ENCODE data around the gene TAGLN.

TAGLN gene

DNA sequence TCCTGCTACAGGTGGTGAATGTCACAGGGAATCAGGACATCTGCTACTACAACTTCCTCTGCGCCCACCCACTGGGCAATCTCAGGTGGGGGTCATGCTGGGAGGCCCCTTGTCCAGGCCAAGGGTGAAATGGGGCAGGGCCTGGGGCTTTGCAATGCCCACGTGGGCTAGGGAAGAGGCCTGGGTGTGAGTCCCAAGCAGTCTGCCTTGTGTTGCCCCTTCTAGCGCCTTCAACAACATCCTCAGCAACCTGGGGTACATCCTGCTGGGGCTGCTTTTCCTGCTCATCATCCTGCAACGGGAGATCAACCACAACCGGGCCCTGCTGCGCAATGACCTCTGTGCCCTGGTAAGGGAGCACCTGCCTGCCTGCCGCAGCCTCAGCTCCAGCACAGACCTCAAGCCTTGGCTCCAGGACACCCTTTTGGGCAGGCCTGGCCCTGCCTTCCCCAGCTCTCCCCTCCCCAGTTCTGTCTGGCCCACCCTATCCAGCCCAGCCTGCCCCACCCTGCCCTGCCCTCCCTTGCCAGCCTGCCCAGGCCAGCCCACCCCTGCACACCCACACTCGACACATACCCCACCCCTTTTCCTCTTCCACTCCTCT, 9.1 kb upstream of the TAGLN start:
- Histone ChIP-seq H3K27me3 (replicated peaks; ENCODE audit: control insufficient read depth, insufficient read depth, low read length) (no peaks in the 10 kb centered on the region), H3K36me3 (ENCODE audit: control insufficient read depth, insufficient read depth, low read length) (peaks cover 28% of the 10 kb centered on the region), H3K4me3 (replicated peaks; ENCODE audit: low read depth, low read length) (no peak overlapping the region)
- no peak for DNase-seq (ENCODE audit: extremely low read depth, insufficient read length)
- TF ChIP-seq, protein P1, sequence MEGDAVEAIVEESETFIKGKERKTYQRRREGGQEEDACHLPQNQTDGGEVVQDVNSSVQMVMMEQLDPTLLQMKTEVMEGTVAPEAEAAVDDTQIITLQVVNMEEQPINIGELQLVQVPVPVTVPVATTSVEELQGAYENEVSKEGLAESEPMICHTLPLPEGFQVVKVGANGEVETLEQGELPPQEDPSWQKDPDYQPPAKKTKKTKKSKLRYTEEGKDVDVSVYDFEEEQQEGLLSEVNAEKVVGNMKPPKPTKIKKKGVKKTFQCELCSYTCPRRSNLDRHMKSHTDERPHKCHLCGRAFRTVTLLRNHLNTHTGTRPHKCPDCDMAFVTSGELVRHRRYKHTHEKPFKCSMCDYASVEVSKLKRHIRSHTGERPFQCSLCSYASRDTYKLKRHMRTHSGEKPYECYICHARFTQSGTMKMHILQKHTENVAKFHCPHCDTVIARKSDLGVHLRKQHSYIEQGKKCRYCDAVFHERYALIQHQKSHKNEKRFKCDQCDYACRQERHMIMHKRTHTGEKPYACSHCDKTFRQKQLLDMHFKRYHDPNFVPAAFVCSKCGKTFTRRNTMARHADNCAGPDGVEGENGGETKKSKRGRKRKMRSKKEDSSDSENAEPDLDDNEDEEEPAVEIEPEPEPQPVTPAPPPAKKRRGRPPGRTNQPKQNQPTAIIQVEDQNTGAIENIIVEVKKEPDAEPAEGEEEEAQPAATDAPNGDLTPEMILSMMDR (IDR thresholded peaks at IDR 0.05; ENCODE audit: insufficient read depth, low read length, poor library complexity, severe bottlenecking), result no peak

DNA sequence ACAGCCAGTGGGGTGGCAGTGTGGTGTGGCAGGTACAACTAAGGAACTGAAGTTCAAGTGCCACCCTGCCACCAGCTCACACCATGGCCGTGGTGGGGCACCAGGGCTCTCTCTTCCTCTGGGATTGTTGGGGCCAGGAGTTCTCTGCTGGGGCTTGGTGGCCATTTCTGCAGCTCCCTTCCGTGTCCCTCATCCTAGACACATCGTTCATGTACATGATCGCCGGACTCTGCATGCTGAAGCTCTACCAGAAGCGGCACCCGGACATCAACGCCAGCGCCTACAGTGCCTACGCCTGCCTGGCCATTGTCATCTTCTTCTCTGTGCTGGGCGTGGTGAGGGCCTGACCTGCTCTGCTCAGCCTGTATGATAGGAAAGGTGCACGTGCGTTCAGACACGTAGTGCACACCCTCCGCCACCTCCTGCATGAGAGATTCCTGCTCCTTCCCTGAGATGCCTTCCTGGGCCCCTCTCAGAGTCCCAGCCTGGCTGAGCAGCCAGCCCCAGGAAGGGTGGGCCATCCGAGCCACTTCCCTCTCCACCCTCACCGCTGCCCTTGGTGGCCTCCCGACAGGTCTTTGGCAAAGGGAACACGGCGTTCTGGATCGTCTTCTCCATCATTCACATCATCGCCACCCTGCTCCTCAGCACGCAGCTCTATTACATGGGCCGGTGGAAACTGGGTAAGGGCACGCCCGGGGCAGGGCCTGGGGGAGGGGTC, 7.3 kb upstream of the TAGLN start:
- Histone ChIP-seq H3K36me3 (ENCODE audit: control insufficient read depth, insufficient read depth, low read length) (peaks cover 33% of the 10 kb centered on the region), H3K27me3 (replicated peaks; ENCODE audit: control insufficient read depth, insufficient read depth, low read length) (no peaks in the 10 kb centered on the region), H3K4me3 (replicated peaks; ENCODE audit: low read depth, low read length) (no peak overlapping the region)
- DNase-seq (ENCODE audit: extremely low read depth, insufficient read length), result no peak
- TF ChIP-seq, protein P1 (IDR thresholded peaks at IDR 0.05; ENCODE audit: insufficient read depth, low read length, poor library complexity, severe bottlenecking), result no peak

DNA sequence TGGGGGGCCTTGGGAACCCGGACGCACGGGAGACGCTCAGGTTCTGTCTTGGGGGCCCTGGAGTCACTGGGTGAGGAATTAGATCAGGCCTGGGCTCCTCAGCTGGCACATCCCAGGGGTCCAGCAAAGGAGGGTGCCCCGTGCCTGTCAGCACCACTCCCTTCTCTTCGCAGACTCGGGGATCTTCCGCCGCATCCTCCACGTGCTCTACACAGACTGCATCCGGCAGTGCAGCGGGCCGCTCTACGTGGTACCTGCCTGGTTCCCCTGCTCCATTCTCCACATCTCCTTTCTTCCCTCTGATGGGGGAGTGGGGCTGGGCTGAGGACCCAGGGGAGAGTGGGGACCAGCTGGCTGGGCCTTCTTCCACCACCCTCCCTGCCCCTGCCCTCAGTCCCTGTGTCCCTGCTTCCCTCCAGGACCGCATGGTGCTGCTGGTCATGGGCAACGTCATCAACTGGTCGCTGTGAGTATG, 6.7 kb upstream of the TAGLN start:
- H3K36me3 ChIP-seq (ENCODE audit: control insufficient read depth, insufficient read depth, low read length), result peaks cover 33% of the 10 kb centered on the region
- H3K27me3 ChIP-seq (replicated peaks; ENCODE audit: control insufficient read depth, insufficient read depth, low read length), result no peaks in the 10 kb centered on the region
- no peak overlapping the region for H3K4me3 ChIP-seq (replicated peaks; ENCODE audit: low read depth, low read length)
- TF ChIP-seq, protein P1 (IDR thresholded peaks at IDR 0.05; ENCODE audit: insufficient read depth, low read length, poor library complexity, severe bottlenecking), result no peak
- DNase-seq (ENCODE audit: extremely low read depth, insufficient read length), result no peak

DNA sequence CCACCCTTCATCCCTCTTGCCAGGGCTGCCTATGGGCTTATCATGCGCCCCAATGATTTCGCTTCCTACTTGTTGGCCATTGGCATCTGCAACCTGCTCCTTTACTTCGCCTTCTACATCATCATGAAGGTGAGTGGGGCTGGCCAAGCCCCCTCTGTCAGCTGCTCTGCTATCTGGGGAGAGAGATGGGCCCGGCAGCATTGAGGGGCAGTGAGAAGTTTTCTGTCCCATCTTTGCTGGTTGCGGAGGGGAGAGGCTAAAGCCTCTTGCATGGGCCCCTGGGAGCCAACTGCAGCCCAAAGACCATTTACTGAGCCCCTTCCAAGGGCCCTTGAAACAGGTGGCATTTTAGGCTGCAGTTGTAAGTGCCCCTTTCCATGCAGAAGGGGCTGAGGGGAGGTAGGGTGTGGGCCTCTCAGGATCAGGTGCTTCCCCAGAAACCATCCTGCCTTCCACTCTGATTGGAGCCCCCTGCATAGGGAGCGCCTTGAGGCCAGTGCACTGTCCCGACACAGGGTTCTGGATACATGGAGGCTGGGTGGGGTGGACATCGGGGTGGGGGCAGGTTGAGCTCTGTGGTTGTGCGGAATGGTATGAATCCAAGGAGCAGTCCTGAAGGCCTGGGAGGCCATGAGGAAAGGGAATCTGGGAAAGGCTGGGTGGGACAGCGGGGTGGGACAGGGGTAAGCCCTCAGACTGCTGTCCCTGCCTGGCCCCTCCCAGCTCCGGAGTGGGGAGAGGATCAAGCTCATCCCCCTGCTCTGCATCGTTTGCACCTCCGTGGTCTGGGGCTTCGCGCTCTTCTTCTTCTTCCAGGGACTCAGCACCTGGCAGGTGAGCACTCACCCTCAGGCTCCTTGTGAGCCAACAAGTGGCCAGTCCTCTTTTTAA, 5.8 kb upstream of the TAGLN start:
- TF ChIP-seq, protein P1 (IDR thresholded peaks at IDR 0.05; ENCODE audit: insufficient read depth, low read length, poor library complexity, severe bottlenecking), result no peak
- H3K36me3 ChIP-seq (ENCODE audit: control insufficient read depth, insufficient read depth, low read length), result peaks cover 29% of the 10 kb centered on the region

DNA sequence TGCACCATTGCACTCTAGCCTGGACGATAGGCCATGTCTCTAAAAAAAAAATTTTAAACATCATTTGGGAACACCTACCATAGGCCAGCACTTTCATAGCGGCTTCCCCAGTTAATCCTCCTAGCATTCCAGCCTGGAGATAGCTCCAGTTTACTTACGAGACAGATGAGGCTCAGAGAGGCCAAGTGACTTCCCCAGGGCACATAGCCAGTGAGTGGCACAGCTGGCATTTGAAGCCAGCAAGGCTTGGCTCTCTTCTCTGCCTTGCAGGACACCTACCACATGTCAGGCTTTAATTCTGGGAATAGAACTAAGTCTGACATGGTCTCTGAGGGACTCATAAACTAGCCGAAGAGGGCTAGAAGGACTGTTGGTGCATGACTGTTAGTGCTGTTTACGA, 4.9 kb upstream of the TAGLN start:
- Histone ChIP-seq H3K27me3 (replicated peaks; ENCODE audit: control insufficient read depth, insufficient read depth, low read length) (no peaks in the 10 kb centered on the region), H3K36me3 (ENCODE audit: control insufficient read depth, insufficient read depth, low read length) (peaks cover 23% of the 10 kb centered on the region), H3K4me3 (replicated peaks; ENCODE audit: low read depth, low read length) (no peak overlapping the region)
- no peak for DNase-seq (ENCODE audit: extremely low read depth, insufficient read length)
- TF ChIP-seq, protein P1 (IDR thresholded peaks at IDR 0.05; ENCODE audit: insufficient read depth, low read length, poor library complexity, severe bottlenecking), result no peak

More for the DNA sequence above, 5.8 kb upstream of the TAGLN start:
- H3K27me3 ChIP-seq (replicated peaks; ENCODE audit: control insufficient read depth, insufficient read depth, low read length), result no peaks in the 10 kb centered on the region
- no peak overlapping the region for H3K4me3 ChIP-seq (replicated peaks; ENCODE audit: low read depth, low read length)
- DNase-seq (ENCODE audit: extremely low read depth, insufficient read length), result no peak
